ENCODE data around the gene GPR50.

Gene GPR50

DNA sequence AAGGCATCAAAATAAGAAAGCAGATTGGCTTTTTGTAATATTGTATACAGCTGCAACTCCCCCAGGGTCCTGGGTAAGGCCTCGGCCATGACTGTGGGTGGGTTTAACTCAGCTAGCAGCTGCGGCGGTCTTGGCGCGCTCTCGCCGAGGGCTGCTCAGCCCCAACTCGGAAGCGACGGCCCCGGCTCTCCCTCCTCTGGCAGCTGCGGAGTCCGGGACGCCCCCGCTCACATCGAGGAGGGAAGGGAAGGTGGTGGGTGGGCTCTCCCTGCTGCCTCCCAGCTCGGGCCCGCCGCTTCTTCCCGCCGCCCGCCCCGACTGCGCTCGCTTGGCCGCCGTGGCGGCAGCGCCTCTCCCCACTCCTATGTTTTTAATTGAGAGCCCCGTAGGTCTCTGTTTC is 51.2 kb downstream of the GPR50 start:
- DNase-seq (ENCODE audit: low spot score): no peak

DNA sequence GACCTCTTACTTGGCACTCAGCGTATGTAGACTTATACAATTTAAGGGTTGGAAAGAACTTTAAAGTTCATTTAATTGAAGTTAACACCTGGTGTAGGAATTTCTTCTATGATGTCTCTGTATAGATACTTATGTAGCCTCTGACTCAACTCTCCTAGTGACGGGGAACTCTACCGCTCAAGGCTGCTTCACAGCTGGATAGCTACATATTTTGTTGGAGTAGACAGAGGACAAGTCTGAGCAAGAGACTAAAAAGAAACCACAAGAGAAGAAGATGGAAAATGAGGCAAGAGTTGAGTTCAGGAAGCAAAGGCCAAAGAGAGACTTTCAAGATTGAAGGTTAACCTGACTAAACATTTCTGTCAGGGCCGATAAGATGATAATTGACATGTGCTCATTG is 52.6 kb downstream of the GPR50 start:
- DNase-seq (ENCODE audit: low spot score): no peak

Data from AG08396 (cell line).